Mucosa of rectum (tissue), 2 donors: ENCODE results near the gene ISY1.
"Not testable (repeated sequence)": the region's sequence is repeated elsewhere in the genome, so short reads cannot be mapped to it uniquely, and the experiment has no call there.

ENCODE experiments used
- H3K27ac ChIP-seq, 2 donors: one replicate each; pipeline ENCODE4 v1.7.0; 2013; ENCODE audit warnings: inconsistent platforms in 2 of 2, low read depth in 2 of 2, low read length in 2 of 2
- H3K27me3 ChIP-seq, 2 donors: one replicate each; pipeline ENCODE4 v1.7.0; 2013; ENCODE audit warnings: low read length in 2 of 2; ENCODE audit not compliant: control insufficient read depth in 2 of 2, insufficient read depth in 2 of 2
- H3K36me3 ChIP-seq, 2 donors: one replicate each; pipeline ENCODE4 v1.7.0; 2013; ENCODE audit warnings: low read length in 2 of 2; ENCODE audit not compliant: control insufficient read depth in 2 of 2, insufficient read depth in 2 of 2
- H3K4me1 ChIP-seq, 2 donors: one replicate each; pipeline ENCODE4 v1.7.0; 2013; ENCODE audit warnings: low read length in 2 of 2, mild to moderate bottlenecking in 1 of 2; ENCODE audit not compliant: control insufficient read depth in 2 of 2, insufficient read depth in 2 of 2
- H3K4me3 ChIP-seq, 2 donors: one replicate each; pipeline ENCODE4 v1.7.0; 2013; ENCODE audit warnings: low read length in 2 of 2
- H3K9ac ChIP-seq, 2 donors: one replicate each; pipeline ENCODE4 v1.7.0; 2013; ENCODE audit warnings: low read length in 2 of 2, low read depth in 1 of 2, mild to moderate bottlenecking in 1 of 2
- H3K9me3 ChIP-seq, 2 donors: one replicate each; pipeline ENCODE4 v1.7.0; 2013; ENCODE audit warnings: low read length in 2 of 2; ENCODE audit not compliant: control insufficient read depth in 2 of 2
- donor health status: healthy.
- donor health status: Normal muscosa, but diverticular disease.

Gene ISY1

GRCh38 chr3:129185783-129186182 lies 24.9 kb upstream of the ISY1 start:
- Histone ChIP-seq H3K4me3 (no peak overlapping the region), H3K27me3 (no peaks in the 10 kb centered on the region), H3K4me1 (peaks cover 15 to 20% of the 10 kb centered on the region in 2 donors), H3K9ac (no peak overlapping the region), H3K36me3 (no peaks in the 10 kb centered on the region), H3K27ac (peak overlapping the region; percentile 57 to 58), H3K9me3 (no peaks in the 10 kb centered on the region)

GRCh38 chr3:129184784-129185542 lies 24.1 kb upstream of the ISY1 start:
- Histone ChIP-seq H3K4me1 (peaks cover 23 to 28% of the 10 kb centered on the region in 2 donors), H3K4me3 (peak overlapping the region; percentile 85 to 98), H3K27ac (peak overlapping the region; percentile 57 to 98), H3K9ac (peak overlapping the region; percentile 97 to 99)
- H3K27me3 ChIP-seq, H3K36me3 ChIP-seq, H3K9me3 ChIP-seq: not testable (repeated sequence)

DNA sequence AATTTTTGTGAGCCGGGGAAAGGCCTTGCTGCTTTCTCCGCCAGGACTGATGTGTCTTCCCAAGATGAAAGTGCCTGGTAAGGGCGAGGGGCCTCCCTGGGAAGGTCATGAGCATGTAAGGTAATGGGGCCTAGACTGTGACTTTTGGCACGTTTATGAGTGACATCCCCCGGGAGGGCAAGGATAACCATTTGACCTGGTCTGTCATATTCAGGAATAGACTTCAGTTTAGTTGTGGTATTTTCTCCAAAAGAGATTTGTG lies 23.5 kb upstream of the ISY1 start:
- Histone ChIP-seq H3K9ac (peak overlapping the region; percentile 97 to 99), H3K4me1 (peaks cover 29 to 33% of the 10 kb centered on the region in 2 donors), H3K27me3 (no peaks in the 10 kb centered on the region), H3K4me3 (peak overlapping the region; percentile 85 to 98), H3K36me3 (peaks cover 0 to 2% of the 10 kb centered on the region in 2 donors), H3K27ac (peak overlapping the region; percentile 98), H3K9me3 (no peaks in the 10 kb centered on the region)

DNA sequence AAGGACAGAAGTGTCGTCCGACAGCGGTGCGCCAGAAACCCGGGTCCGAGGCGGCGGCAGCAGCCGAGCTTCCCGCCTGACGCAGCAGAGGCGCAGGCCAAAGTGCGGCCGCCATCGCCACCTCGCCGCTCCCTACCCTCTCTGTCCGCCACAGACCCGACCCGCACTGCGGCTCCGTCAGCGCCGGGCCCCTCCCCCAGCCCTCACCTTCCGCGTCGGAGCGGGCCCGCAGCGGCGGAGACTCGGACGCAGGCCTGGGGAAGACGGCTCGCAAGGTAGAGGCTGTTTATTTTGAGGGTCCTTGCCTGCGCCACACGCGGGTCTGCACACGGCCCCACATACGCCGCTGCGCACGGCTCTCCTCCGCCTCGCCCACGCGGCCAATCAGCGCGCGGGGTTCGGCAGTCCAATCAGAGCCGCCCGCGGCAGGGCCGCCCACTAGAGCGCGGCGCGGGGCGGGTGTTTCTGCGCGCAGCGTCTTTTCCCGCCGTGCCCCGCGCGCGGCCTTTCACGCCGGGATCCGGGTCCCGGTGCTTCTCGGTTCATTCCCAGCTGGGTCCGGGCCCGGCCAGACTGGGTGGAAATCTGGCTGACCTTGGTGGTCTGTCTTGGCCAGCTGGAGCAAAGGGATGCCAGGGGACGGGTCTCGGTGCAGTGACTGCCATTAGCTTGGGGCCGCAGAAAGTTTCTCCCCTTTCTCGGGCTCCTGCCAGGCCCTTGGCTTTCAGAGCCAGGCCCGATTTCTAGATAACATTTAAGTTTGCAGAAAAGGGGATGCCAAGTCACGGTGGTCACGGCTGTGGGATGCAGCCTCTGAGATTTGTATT lies 22.9 kb upstream of the ISY1 start, which contains the start of gene CNBP:
Gene CNBP (minus strand): TSS at position 328 of the 827 bp plus-strand sequence. CDS start 12,139 bp downstream, outside the sequence.
- H3K4me1 ChIP-seq = peaks cover 35 to 38% of the 10 kb centered on the region in 2 donors
- H3K4me3 ChIP-seq = peak within 1 kb of the TSS; percentile 85 to 98
- peak within 1 kb of the TSS; percentile 98 for H3K27ac ChIP-seq
- H3K27me3 ChIP-seq = no peaks in the 10 kb centered on the region
- peaks cover 0 to 5% of the 10 kb centered on the region in 2 donors for H3K36me3 ChIP-seq
- no peaks in the 10 kb centered on the region for H3K9me3 ChIP-seq
- peak within 1 kb of the TSS; percentile 98 to 99 for H3K9ac ChIP-seq

- no peaks in the 10 kb centered on the region for H3K9me3 ChIP-seq
- peaks cover 7 to 9% of the 10 kb centered on the region in 2 donors for H3K36me3 ChIP-seq
- peak overlapping the region; percentile 85 to 98 for H3K4me3 ChIP-seq
- H3K9ac ChIP-seq = peak overlapping the region; percentile 98 to 99
- H3K27ac ChIP-seq = peak overlapping the region; percentile 98
- peaks cover 35 to 42% of the 10 kb centered on the region in 2 donors for H3K4me1 ChIP-seq
- H3K27me3 ChIP-seq = no peaks in the 10 kb centered on the region
Observed at GRCh38 chr3:129182390-129183185, 21.7 kb upstream of the ISY1 start.

- H3K4me3 ChIP-seq = peak overlapping the region; percentile 85 to 98
- H3K9ac ChIP-seq = peak overlapping the region; percentile 98 to 99
- H3K27ac ChIP-seq = peak overlapping the region in 1 of 2 donors; percentile 98
- H3K9me3 ChIP-seq = no peaks in the 10 kb centered on the region
- H3K27me3 ChIP-seq = no peaks in the 10 kb centered on the region
- H3K4me1 ChIP-seq = peaks cover 39 to 42% of the 10 kb centered on the region in 2 donors
- peaks cover 7 to 13% of the 10 kb centered on the region in 2 donors for H3K36me3 ChIP-seq
Observed at GRCh38 chr3:129181819-129182218, 21.0 kb upstream of the ISY1 start.

GRCh38 chr3:129180461-129180860 lies 19.6 kb upstream of the ISY1 start:
- Histone ChIP-seq H3K27ac (no peak overlapping the region), H3K9ac (no peak overlapping the region), H3K9me3 (no peaks in the 10 kb centered on the region), H3K36me3 (peaks cover 13 to 14% of the 10 kb centered on the region in 2 donors), H3K4me1 (peaks cover 34 to 38% of the 10 kb centered on the region in 2 donors), H3K4me3 (peak overlapping the region; percentile 26 to 33), H3K27me3 (no peaks in the 10 kb centered on the region)

GRCh38 chr3:129176051-129176450 lies 15.2 kb upstream of the ISY1 start:
- Histone ChIP-seq H3K9ac (no peak overlapping the region), H3K27ac (no peak overlapping the region), H3K9me3 (no peaks in the 10 kb centered on the region), H3K4me1 (peaks cover 26 to 28% of the 10 kb centered on the region in 2 donors), H3K36me3 (peaks cover 24 to 26% of the 10 kb centered on the region in 2 donors), H3K27me3 (no peaks in the 10 kb centered on the region), H3K4me3 (no peak overlapping the region)

DNA sequence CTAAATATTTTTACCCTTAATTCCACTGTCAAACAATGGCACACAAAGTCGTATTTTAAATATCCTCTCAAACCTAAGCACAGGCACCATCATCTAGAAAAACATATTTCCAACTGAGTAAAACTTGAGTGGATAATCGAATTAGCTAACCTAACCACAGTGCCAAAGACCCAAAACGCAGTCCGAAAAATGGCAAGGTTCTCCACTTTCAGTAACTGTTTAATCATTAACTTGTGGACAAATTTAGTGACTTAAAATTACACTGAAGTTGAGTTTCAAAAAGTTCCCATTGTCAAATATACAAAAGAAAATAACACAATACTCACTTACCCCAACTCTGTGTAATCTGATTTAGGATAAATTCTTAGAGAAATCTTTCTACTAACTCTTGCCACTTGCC lies 12.9 kb upstream of the ISY1 start:
- no peak overlapping the region for H3K27ac ChIP-seq
- no peak overlapping the region for H3K4me3 ChIP-seq
- peaks cover 6 to 7% of the 10 kb centered on the region in 2 donors for H3K4me1 ChIP-seq

More for the DNA sequence above, 12.9 kb upstream of the ISY1 start:
- H3K9ac ChIP-seq = no peak overlapping the region
- no peaks in the 10 kb centered on the region for H3K27me3 ChIP-seq
- no peaks in the 10 kb centered on the region for H3K9me3 ChIP-seq
- H3K36me3 ChIP-seq = peaks cover 38 to 43% of the 10 kb centered on the region in 2 donors
